HUES6 (cell line): ENCODE measurements around the gene INO80E.

ENCODE experiments used
- H3K27ac ChIP-seq: 2 replicates; pipeline ENCODE4 v1.7.0; 2013; ENCODE audit warnings: low read depth, mild to moderate bottlenecking, low read length, inconsistent platforms
- H3K27me3 ChIP-seq: 2 replicates; pipeline ENCODE4 v1.6.1; 2013; ENCODE audit warnings: low read length; ENCODE audit not compliant: control insufficient read depth, insufficient read depth
- H3K36me3 ChIP-seq: 2 replicates; pipeline ENCODE4 v1.6.1; 2013; ENCODE audit warnings: low read length; ENCODE audit not compliant: control insufficient read depth, insufficient read depth
- H3K4me1 ChIP-seq: 2 replicates; pipeline ENCODE4 v1.6.1; 2013; ENCODE audit warnings: low read length; ENCODE audit not compliant: control insufficient read depth, insufficient read depth
- H3K4me3 ChIP-seq: 2 replicates; pipeline ENCODE4 v1.5.1; 2013; ENCODE audit warnings: low read depth, low read length
- H3K9ac ChIP-seq: one replicate; pipeline ENCODE4 v1.6.1; 2013; ENCODE audit warnings: mild to moderate bottlenecking, low read length
- H3K9me3 ChIP-seq: 2 replicates; pipeline ENCODE4 v1.6.1; 2013; ENCODE audit warnings: low read depth, low read length; ENCODE audit not compliant: control insufficient read depth, insufficient read depth

Gene INO80E

GRCh38 chr16:30041841-30042240 lies 45.8 kb downstream of the INO80E start:
- Histone ChIP-seq H3K27ac (no peak overlapping the region), H3K27me3 (no peaks in the 10 kb centered on the region), H3K36me3 (no peaks in the 10 kb centered on the region), H3K4me3 (no peak overlapping the region), H3K4me1 (no peaks in the 10 kb centered on the region), H3K9ac (no peak overlapping the region), H3K9me3 (no peaks in the 10 kb centered on the region)

- Histone ChIP-seq H3K9ac (no peak overlapping the region), H3K4me1 (no peaks in the 10 kb centered on the region), H3K4me3 (no peak overlapping the region), H3K9me3 (no peaks in the 10 kb centered on the region), H3K27ac (no peak overlapping the region), H3K27me3 (no peaks in the 10 kb centered on the region), H3K36me3 (no peaks in the 10 kb centered on the region)
These were observed 50.1 kb downstream of the INO80E start for GRCh38 chr16:30046178-30046577.

- Histone ChIP-seq H3K4me1 (no peaks in the 10 kb centered on the region; the same call in 1 of the 2 replicates), H3K27me3 (no peaks in the 10 kb centered on the region), H3K4me3 (no peak overlapping the region), H3K9ac (no peak overlapping the region), H3K36me3 (no peaks in the 10 kb centered on the region), H3K27ac (no peak overlapping the region), H3K9me3 (no peaks in the 10 kb centered on the region)
These were observed 50.5 kb downstream of the INO80E start for GRCh38 chr16:30046588-30046987.

- H3K27ac ChIP-seq: no peak overlapping the region
- H3K9me3 ChIP-seq: no peaks in the 10 kb centered on the region
- H3K9ac ChIP-seq: no peak overlapping the region
These were observed 53.8 kb downstream of the INO80E start for GRCh38 chr16:30049871-30050270.

GRCh38 chr16:30051518-30051917 lies 55.5 kb downstream of the INO80E start:
- Histone ChIP-seq H3K9ac (no peak overlapping the region), H3K27me3 (no peaks in the 10 kb centered on the region), H3K9me3 (no peaks in the 10 kb centered on the region), H3K27ac (no peak overlapping the region), H3K4me1 (no peaks in the 10 kb centered on the region; the same call in 1 of the 2 replicates), H3K36me3 (no peaks in the 10 kb centered on the region), H3K4me3 (no peak overlapping the region)

More at GRCh38 chr16:30049871-30050270, 53.8 kb downstream of the INO80E start:
- H3K27me3 ChIP-seq: no peaks in the 10 kb centered on the region
- H3K36me3 ChIP-seq: no peaks in the 10 kb centered on the region
- no peak overlapping the region for H3K4me3 ChIP-seq
- H3K4me1 ChIP-seq: no peaks in the 10 kb centered on the region; the same call in 1 of the 2 replicates

- peak overlapping the region; percentile 66 for H3K9ac ChIP-seq
- no peaks in the 10 kb centered on the region; the same call in 1 of the 2 replicates for H3K4me1 ChIP-seq
- no peak overlapping the region for H3K27ac ChIP-seq
- H3K27me3 ChIP-seq: no peaks in the 10 kb centered on the region
- H3K4me3 ChIP-seq: peak overlapping the region; percentile 79
- H3K9me3 ChIP-seq: no peaks in the 10 kb centered on the region
- no peaks in the 10 kb centered on the region for H3K36me3 ChIP-seq
These were observed 56.8 kb downstream of the INO80E start for GRCh38 chr16:30052671-30053372.

- Histone ChIP-seq H3K4me1 (no peaks in the 10 kb centered on the region; the same call in 1 of the 2 replicates), H3K9ac (peak overlapping the region; percentile 66), H3K36me3 (no peaks in the 10 kb centered on the region), H3K27me3 (no peaks in the 10 kb centered on the region), H3K4me3 (peak overlapping the region; percentile 79), H3K27ac (no peak overlapping the region), H3K9me3 (no peaks in the 10 kb centered on the region)
These were observed 57.5 kb downstream of the INO80E start for GRCh38 chr16:30053376-30054015.

GRCh38 chr16:30054451-30054850 lies 58.4 kb downstream of the INO80E start:
- no peak overlapping the region for H3K4me3 ChIP-seq
- H3K9ac ChIP-seq: no peak overlapping the region
- no peaks in the 10 kb centered on the region; the same call in 1 of the 2 replicates for H3K4me1 ChIP-seq

GRCh38 chr16:30054959-30055553 lies 59.0 kb downstream of the INO80E start:
- Histone ChIP-seq H3K27ac (no peak overlapping the region), H3K4me1 (no peaks in the 10 kb centered on the region; the same call in 1 of the 2 replicates), H3K4me3 (no peak overlapping the region), H3K36me3 (no peaks in the 10 kb centered on the region), H3K9ac (no peak overlapping the region), H3K9me3 (no peaks in the 10 kb centered on the region), H3K27me3 (no peaks in the 10 kb centered on the region)

More at GRCh38 chr16:30054451-30054850, 58.4 kb downstream of the INO80E start:
- Histone ChIP-seq H3K9me3 (no peaks in the 10 kb centered on the region), H3K27me3 (no peaks in the 10 kb centered on the region), H3K36me3 (no peaks in the 10 kb centered on the region), H3K27ac (no peak overlapping the region)
